ENCODE data around the gene OR14A2.

- TF ChIP-seq POLR2AphosphoS5 (IDR thresholded peaks at IDR 0.05; ENCODE audit: low read depth) (no peak), GABPA (IDR thresholded peaks at IDR 0.05; ENCODE audit: low read depth) (no peak), CTCF (IDR thresholded peaks at IDR 0.05; ENCODE audit: insufficient read depth, low read length) (no peak)
These were observed at the start of gene OR14A2 for GRCh38 chr1:247748041-247748440.

Measured in HL-60 (cell line).